Small intestine (tissue), 7 donors: ENCODE data around the gene RFT1. TPM values are rescaled to one million over a fixed set of nuclear protein-coding genes. Genes with fewer than 3 reads are reported as not detected.

Experiments used
- DNase-seq, 2 donors: peaks; one replicate each; pipeline versions ENCODE4 v3.0.0 to v3.0.0-alpha.2; 2013
- FAIRE-seq: peaks from 2 replicates; lab custom pipeline; 2012; peaks lifted over from hg19 to GRCh38; lab: Jason Lieb, UNC
- H3K27ac ChIP-seq, 3 donors: one replicate each; pipeline ENCODE4 v1.5.1; 2013; ENCODE audit warnings: low read length in 2 of 3, mild to moderate bottlenecking in 2 of 3, control low read depth in 1 of 3, inconsistent platforms in 1 of 3, low read depth in 1 of 3, moderate library complexity in 1 of 3
- H3K27me3 ChIP-seq, 3 donors: one replicate each; pipeline ENCODE4 v1.6.1; 2013; ENCODE audit warnings: low read length in 3 of 3, inconsistent platforms in 1 of 3; ENCODE audit not compliant: control insufficient read depth in 3 of 3, insufficient read depth in 3 of 3
- H3K36me3 ChIP-seq, 3 donors: one replicate each; pipeline ENCODE4 v1.6.1; 2013; ENCODE audit warnings: low read length in 3 of 3, inconsistent platforms in 1 of 3, low read depth in 1 of 3, mild to moderate bottlenecking in 1 of 3, moderate library complexity in 1 of 3; ENCODE audit not compliant: control insufficient read depth in 3 of 3, insufficient read depth in 2 of 3
- H3K4me1 ChIP-seq, 3 donors: one replicate each; pipeline ENCODE4 v1.6.1; 2013; ENCODE audit warnings: low read length in 2 of 3, inconsistent platforms in 1 of 3, low read depth in 1 of 3, mild to moderate bottlenecking in 1 of 3, moderate library complexity in 1 of 3; ENCODE audit not compliant: control insufficient read depth in 3 of 3, insufficient read depth in 2 of 3
- H3K4me3 ChIP-seq, 3 donors: one replicate each; pipeline ENCODE4 v1.5.1; 2013; ENCODE audit warnings: low read length in 3 of 3, control low read depth in 1 of 3, inconsistent platforms in 1 of 3, low read depth in 1 of 3, mild to moderate bottlenecking in 1 of 3, moderate library complexity in 1 of 3
- H3K9me3 ChIP-seq, 2 donors: one replicate each; pipeline ENCODE4 v1.6.1; 2013; ENCODE audit warnings: low read depth in 1 of 2, low read length in 1 of 2; ENCODE audit not compliant: control insufficient read depth in 2 of 2, insufficient read depth in 1 of 2
- WGBS, 3 donors: extraction: QIAGEN DNeasy Blood & Tissue Kit; methylation state at CpG; one replicate each; pipeline ENCODE4 v1.1.7; 2013; 5-methylcytosine and 5-hydroxymethylcytosine counted together
- polyA plus RNA-seq, 4 donors: library from polyadenylated mRNA; stranded (reverse) in 3 of 4; unstranded in 1 of 4; fragments of 200-250 nt in 3 of 4; fragments of 120-200 nt in 1 of 4; gene quantifications; one replicate each; pipeline versions ENCODE4 v1.2.1 to v1.2.3, GENCODE V29; 2013
- donor health status: healthy with polysubstance abuse.
- donor health status: control.
- donor health status: control.
- donor health status: Bipolar disorder and iron deficiency.
- donor health status: healthy.

Gene RFT1
- polyA plus RNA-seq, 4 donors, result 1.3 to 21.4 (median 9.6) TPM

- H3K4me1 ChIP-seq, result peaks cover 3 to 79% (median 25%) of the 10 kb centered on the region in 3 donors
- WGBS, 3 donors, result 45 to 63% (median 60%) methylated on average over 9 of the region's 9 CpGs
- H3K4me3 ChIP-seq, result no peak overlapping the region
- no peaks in the 10 kb centered on the region for H3K9me3 ChIP-seq
- FAIRE-seq, result no peak
- peak overlapping the region in 2 of 3 donors; percentile 11 to 74 for H3K27ac ChIP-seq
- H3K36me3 ChIP-seq, result peaks cover 0 to 79% (median 3%) of the 10 kb centered on the region in 3 donors
- no peaks in the 10 kb centered on the region for H3K27me3 ChIP-seq
- no peak for DNase-seq
These were observed 36.6 kb upstream of the RFT1 start for GRCh38 chr3:53166781-53167291.

- Histone ChIP-seq H3K4me3 (no peak overlapping the region), H3K36me3 (peaks cover 0 to 72% (median 3%) of the 10 kb centered on the region in 3 donors), H3K4me1 (peaks cover 3 to 73% (median 20%) of the 10 kb centered on the region in 3 donors), H3K27ac (peak overlapping the region in 2 of 3 donors; percentile 11 to 74), H3K27me3 (no peaks in the 10 kb centered on the region), H3K9me3 (no peaks in the 10 kb centered on the region)
- WGBS, 3 donors, result 86 to 100% (median 95%) methylated on average over 4 of the region's 4 CpGs
- DNase-seq (no peak), FAIRE-seq (no peak)
These were observed 36.0 kb upstream of the RFT1 start for GRCh38 chr3:53166206-53166605.

GRCh38 chr3:53164911-53165310 lies 34.7 kb upstream of the RFT1 start:
- peaks cover 0 to 60% (median 3%) of the 10 kb centered on the region in 3 donors for H3K36me3 ChIP-seq
- H3K4me1 ChIP-seq, result peaks cover 7 to 67% (median 20%) of the 10 kb centered on the region in 3 donors
- H3K27ac ChIP-seq, result no peak overlapping the region
- H3K27me3 ChIP-seq, result no peaks in the 10 kb centered on the region
- H3K9me3 ChIP-seq, result no peaks in the 10 kb centered on the region
- DNase-seq (no peak), FAIRE-seq (no peak)
- WGBS, 3 donors, result 62 to 70% (median 67%) methylated on average over 9 of the region's 9 CpGs
- H3K4me3 ChIP-seq, result no peak overlapping the region

GRCh38 chr3:53163444-53164387 lies 33.5 kb upstream of the RFT1 start:
- Histone ChIP-seq H3K4me3 (peak overlapping the region in 2 of 3 donors; percentile 63 to 91), H3K36me3 (peaks cover 0 to 49% (median 3%) of the 10 kb centered on the region in 3 donors), H3K4me1 (peaks cover 9 to 68% (median 14%) of the 10 kb centered on the region in 3 donors), H3K27me3 (no peaks in the 10 kb centered on the region), H3K9me3 (no peaks in the 10 kb centered on the region), H3K27ac (peak overlapping the region; percentile 40 to 99 (median 72))
- FAIRE-seq (no peak), DNase-seq (peak in 1 of 2 donors; percentile 79)
- 69 to 74% (median 71%) methylated on average over 6 of the region's 6 CpGs for WGBS, 3 donors

- H3K4me1 ChIP-seq, result peaks cover 7 to 70% (median 14%) of the 10 kb centered on the region in 3 donors
- H3K9me3 ChIP-seq, result no peaks in the 10 kb centered on the region
- peak overlapping the region; percentile 40 to 99 (median 72) for H3K27ac ChIP-seq
- DNase-seq (peak; percentile 67 to 80), FAIRE-seq (no peak)
- peak overlapping the region in 2 of 3 donors; percentile 63 to 91 for H3K4me3 ChIP-seq
- WGBS, 3 donors, result 6 to 42% (median 9%) methylated on average over 12 of the region's 12 CpGs
- H3K27me3 ChIP-seq, result no peaks in the 10 kb centered on the region
- H3K36me3 ChIP-seq, result peaks cover 0 to 41% (median 3%) of the 10 kb centered on the region in 3 donors
These were observed 32.6 kb upstream of the RFT1 start for GRCh38 chr3:53162672-53163443.

GRCh38 chr3:53161820-53162671 lies 31.8 kb upstream of the RFT1 start:
- 2 to 6% (median 6%) methylated on average over 24 to 49 of the region's 49 CpGs for WGBS, 3 donors
- Histone ChIP-seq H3K4me1 (peaks cover 7 to 71% (median 10%) of the 10 kb centered on the region in 3 donors), H3K9me3 (no peaks in the 10 kb centered on the region), H3K27ac (peak overlapping the region; percentile 85 to 99 (median 95)), H3K4me3 (peak overlapping the region; percentile 84 to 99 (median 91)), H3K27me3 (no peaks in the 10 kb centered on the region), H3K36me3 (peaks cover 0 to 35% (median 3%) of the 10 kb centered on the region in 3 donors)
- DNase-seq (peak; percentile 43 to 67), FAIRE-seq (no peak)

- Histone ChIP-seq H3K27ac (peak overlapping the region; percentile 85 to 99 (median 95)), H3K27me3 (no peaks in the 10 kb centered on the region), H3K36me3 (peaks cover 0 to 29% (median 3%) of the 10 kb centered on the region in 3 donors), H3K4me3 (peak overlapping the region; percentile 84 to 99 (median 91)), H3K4me1 (peaks cover 5 to 71% (median 7%) of the 10 kb centered on the region in 3 donors), H3K9me3 (no peaks in the 10 kb centered on the region)
- peak in 1 of 2 donors; percentile 51 for DNase-seq
- FAIRE-seq, result no peak
- 0 to 1% (median 0%) methylated on average over 18 to 41 of the region's 41 CpGs for WGBS, 3 donors
These were observed 31.2 kb upstream of the RFT1 start for GRCh38 chr3:53161450-53161819.
